SK-N-SH (cell line): Measurements from ENCODE around the gene HLA-DQA1.

Experiments used
- CTCF ChIP-seq: fragments of 200-600 bp; sonication (generic); IDR thresholded peaks from 2 replicates; pipeline ENCODE4 v1.6.1; 2017; ENCODE audit warnings: antibody characterized with exemption, mild to moderate bottlenecking, moderate library complexity
- RCOR1 ChIP-seq: fragments of 150-350 bp; IDR thresholded peaks from 2 replicates; pipeline ENCODE4 v1.6.1; 2017; ENCODE audit warnings: antibody characterized with exemption, low read length
- TEAD4 ChIP-seq: IDR thresholded peaks from 2 replicates; pipeline ENCODE4 v1.4.0; 2012; ENCODE audit warnings: mild to moderate bottlenecking, borderline replicate concordance; ENCODE audit not compliant: insufficient read depth

DNA sequence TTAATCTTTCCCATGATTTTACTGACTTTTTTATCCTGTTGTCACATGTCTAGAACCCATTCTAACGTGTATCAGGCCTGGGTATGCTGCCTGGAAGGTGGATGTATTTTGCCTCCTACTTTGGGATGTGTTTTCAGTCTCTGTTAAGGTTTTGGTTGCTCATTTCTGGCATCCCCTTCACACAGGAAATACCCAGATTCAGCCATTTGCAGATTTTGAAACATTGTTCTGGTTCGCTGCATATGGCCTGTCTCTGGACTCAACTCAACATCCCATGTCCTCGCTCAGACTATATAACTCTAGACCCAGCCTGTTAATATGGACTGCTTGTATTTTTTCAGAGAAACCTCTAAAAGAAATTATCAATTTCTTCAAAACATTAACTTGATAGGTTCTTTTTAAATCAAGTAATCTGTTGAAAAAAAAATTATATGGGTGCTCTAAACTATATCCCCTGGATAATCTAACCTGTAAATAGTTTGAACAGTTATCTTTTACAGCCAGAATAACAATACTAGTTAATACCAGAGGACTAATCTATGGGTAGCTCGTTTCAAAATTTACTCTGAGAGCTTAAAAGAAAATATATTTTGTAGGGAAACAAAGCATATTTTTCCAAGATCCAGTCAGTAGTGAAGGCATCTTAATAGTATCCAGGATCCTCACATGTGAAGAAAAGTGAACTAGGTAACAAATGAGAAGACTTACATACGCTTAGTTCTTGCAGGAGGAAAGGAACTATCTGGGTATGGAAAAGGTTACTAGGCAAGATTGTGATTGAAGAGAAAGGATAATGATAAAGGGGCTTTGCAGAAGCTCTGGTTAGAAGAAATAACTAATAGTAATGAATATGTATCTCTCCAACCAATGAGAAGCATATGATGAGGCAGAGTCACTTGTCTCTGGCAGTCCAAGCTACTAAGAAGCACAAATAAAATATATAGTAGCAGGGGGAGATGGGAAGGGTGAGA lies 52.6 kb downstream of the HLA-DQA1 start:
- TF ChIP-seq RCOR1 (no peak), CTCF (no peak), TEAD4 (no peak)
